Transverse colon (tissue), 4 donors: ENCODE data around the gene SPG7.
"Not testable (repeated sequence)": the region's sequence is repeated elsewhere in the genome, so short reads cannot be mapped to it uniquely, and the experiment has no call there.

Experiments used
- POLR2A ChIP-seq: fragments of 450-650 bp; IDR thresholded peaks from one replicate; pipeline ENCODE4 v1.6.1; 2016; ENCODE audit warnings: antibody characterized with exemption, mild to moderate bottlenecking, moderate library complexity
- POLR2AphosphoS5 ChIP-seq, 3 donors: sonication (generic); formaldehyde crosslinking; IDR thresholded peaks; one replicate each; pipeline ENCODE4 v1.6.1; 2016; ENCODE audit warnings: antibody characterized with exemption in 3 of 3
- TF ChIP-seq, protein P1 (sequence below), 5 experiments: fragments of 200-600 bp in 3 of 5; fragments of 450-650 bp in 2 of 5; sonication (generic) in 3 of 5; IDR thresholded peaks; 1 replicate in 2 of 5; 2 replicates in 3 of 5; pipeline ENCODE4 v1.5.1; 2016 to 2017; ENCODE audit warnings: antibody characterized with exemption in 5 of 5, inconsistent platforms in 3 of 5, mild to moderate bottlenecking in 2 of 5, moderate library complexity in 1 of 5

DNA sequence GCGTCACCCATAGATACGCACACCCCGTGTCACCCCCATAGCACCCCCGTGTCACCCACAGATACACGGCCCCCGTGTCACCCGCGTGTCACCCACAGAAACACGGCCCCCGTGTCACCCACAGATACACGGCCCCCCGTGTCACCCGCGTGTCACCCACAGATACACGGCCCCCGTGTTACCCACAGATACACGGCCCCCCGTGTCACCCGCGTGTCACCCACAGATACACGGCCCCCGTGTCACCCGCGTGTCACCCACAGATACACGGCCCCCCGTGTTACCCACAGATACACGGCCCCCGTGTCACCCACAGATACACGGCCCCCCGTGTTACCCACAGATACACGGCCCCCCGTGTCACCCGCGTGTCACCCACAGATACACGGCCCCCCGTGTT lies 79.5 kb downstream of the SPG7 start:
- TF ChIP-seq, protein P1, sequence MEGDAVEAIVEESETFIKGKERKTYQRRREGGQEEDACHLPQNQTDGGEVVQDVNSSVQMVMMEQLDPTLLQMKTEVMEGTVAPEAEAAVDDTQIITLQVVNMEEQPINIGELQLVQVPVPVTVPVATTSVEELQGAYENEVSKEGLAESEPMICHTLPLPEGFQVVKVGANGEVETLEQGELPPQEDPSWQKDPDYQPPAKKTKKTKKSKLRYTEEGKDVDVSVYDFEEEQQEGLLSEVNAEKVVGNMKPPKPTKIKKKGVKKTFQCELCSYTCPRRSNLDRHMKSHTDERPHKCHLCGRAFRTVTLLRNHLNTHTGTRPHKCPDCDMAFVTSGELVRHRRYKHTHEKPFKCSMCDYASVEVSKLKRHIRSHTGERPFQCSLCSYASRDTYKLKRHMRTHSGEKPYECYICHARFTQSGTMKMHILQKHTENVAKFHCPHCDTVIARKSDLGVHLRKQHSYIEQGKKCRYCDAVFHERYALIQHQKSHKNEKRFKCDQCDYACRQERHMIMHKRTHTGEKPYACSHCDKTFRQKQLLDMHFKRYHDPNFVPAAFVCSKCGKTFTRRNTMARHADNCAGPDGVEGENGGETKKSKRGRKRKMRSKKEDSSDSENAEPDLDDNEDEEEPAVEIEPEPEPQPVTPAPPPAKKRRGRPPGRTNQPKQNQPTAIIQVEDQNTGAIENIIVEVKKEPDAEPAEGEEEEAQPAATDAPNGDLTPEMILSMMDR (IDR thresholded peaks at IDR 0.05): not testable (repeated sequence)
- not testable (repeated sequence) for TF ChIP-seq POLR2AphosphoS5 (IDR thresholded peaks at IDR 0.05); POLR2A
